ENCODE data around the gene ATP8A2. TPM values are rescaled to one million over a fixed set of nuclear protein-coding genes. Genes with fewer than 3 reads are reported as not detected.
A peak's percentile ranks its signal among the peaks of the same experiment; 100 is the strongest.

Gene ATP8A2
- total and polyA plus RNA-seq, 9 of the 15 experiments (the other 6 are each of a cell fraction or from before 2014, with no cell fraction given): under 0.01 to 0.33 (median 0.06) TPM; not detected in 4

DNA sequence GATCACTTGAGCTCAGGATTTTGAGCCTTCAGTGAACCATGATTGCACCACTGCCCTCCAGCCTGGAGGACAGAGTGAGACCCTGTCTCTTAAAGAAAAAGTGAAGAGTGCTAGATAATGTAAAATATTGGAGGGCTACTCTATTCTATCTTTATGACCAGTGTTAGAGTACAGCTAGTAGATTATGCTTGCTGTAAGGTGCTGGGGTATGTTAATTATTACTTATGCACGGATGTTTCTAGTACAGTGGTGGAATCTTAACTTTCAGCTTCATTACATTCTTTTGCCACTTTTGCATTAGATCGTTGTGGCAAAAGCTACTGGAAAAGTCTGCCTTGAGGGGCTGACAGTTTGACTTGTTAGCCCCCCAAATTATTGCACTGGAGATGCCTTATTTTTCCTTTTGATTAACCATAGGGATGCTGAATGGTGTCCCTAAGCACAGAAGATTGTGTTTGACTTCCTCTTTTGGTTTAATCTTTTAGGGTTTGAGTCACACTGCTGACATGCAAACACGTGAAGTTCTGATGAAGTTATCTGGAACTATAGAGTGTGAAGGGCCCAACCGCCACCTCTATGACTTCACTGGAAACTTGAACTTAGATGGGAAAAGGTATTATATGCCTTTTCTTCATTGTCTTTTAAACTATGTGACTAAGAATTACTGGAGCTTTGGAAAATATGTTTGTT, 169.8 kb downstream of the ATP8A2 start:
- H3K9ac ChIP-seq (ENCODE audit: insufficient read depth in 1 of 2, low read depth in 2 of 2, low read length in 2 of 2): no peak overlapping the region
- no TSS peak for BruUV-seq (replicated peaks)
- CTCF ChIA-PET (ENCODE audit: low intra/inter-chr PET ratio): no interaction called here
- H3K4me3 ChIP-seq: no peak overlapping the region
- H4K20me1 ChIP-seq (replicated peaks; ENCODE audit: control insufficient read depth, insufficient read depth, low read length): no peaks in the 10 kb centered on the region
- no peak overlapping the region for H3K4me2 ChIP-seq (ENCODE audit: insufficient read depth, low read length)
- POLR2A ChIA-PET: no interaction called here
- H2AFZ ChIP-seq (ENCODE audit: low read depth, low read length): no peak overlapping the region
- no peaks in the 10 kb centered on the region for H3K79me2 ChIP-seq (ENCODE audit: control insufficient read depth, insufficient read depth, low read length)
- H3K9me1 ChIP-seq (ENCODE audit: control insufficient read depth, insufficient read depth, low read length): no peaks in the 10 kb centered on the region
- intact Hi-C loops (cut with micrococcal nuclease): no loop called here
- no peaks in the 10 kb centered on the region for H3K9me3 ChIP-seq (replicated peaks; ENCODE audit: control insufficient read depth, insufficient read depth, low read depth, low read length)
- no peaks in the 10 kb centered on the region for H3K27me3 ChIP-seq (ENCODE audit: control insufficient read depth in 2 of 2, insufficient read depth in 2 of 2, low read length in 2 of 2)
- in situ Hi-C loops (cut with MboI): no loop called here
- 4% methylated on average over 4 of the region's 4 CpGs for WGBS (ENCODE audit: insufficient coverage, low coverage, missing lambda C conversion rate)
- H3K36me3 ChIP-seq (ENCODE audit: control insufficient read depth, insufficient read depth, low read length): no peaks in the 10 kb centered on the region
- peak in 1 of 4 experiments; percentile 1 for DNase-seq (ENCODE audit: extremely low read depth in 1 of 4, low spot score in 3 of 4)
- ATAC-seq: no peak
- no peak for FAIRE-seq
- no peaks in the 10 kb centered on the region for H3K4me1 ChIP-seq (replicated peaks in 1 of 2; ENCODE audit: control insufficient read depth in 2 of 2, insufficient read depth in 2 of 2, low read length in 2 of 2)
- no peak overlapping the region for H3K27ac ChIP-seq (ENCODE audit: extremely low read depth, low read depth, low read length)
- TF ChIP-seq BHLHE40 (IDR thresholded peaks at IDR 0.05; ENCODE audit: low read length) (peak; percentile 14; the same call in 1 of the 2 replicates), CCNT2 (IDR thresholded peaks at IDR 0.05; ENCODE audit: borderline replicate concordance, extremely low read depth, insufficient read length, low read depth, low read length) (no peak), MGA (IDR thresholded peaks at IDR 0.05) (0 out of 2 replicates have a peak, but pooled peaks have one; percentile 14), RERE (CRISPR knock-in tag; IDR thresholded peaks at IDR 0.05; ENCODE audit: borderline replicate concordance) (no peak)

Data from K562 (cell line).